Measurements from ENCODE around the gene PLEKHM3. TPM values are rescaled to one million over a fixed set of nuclear protein-coding genes. Genes with fewer than 3 reads are reported as not detected.

The PLEKHM3 gene, protein sequence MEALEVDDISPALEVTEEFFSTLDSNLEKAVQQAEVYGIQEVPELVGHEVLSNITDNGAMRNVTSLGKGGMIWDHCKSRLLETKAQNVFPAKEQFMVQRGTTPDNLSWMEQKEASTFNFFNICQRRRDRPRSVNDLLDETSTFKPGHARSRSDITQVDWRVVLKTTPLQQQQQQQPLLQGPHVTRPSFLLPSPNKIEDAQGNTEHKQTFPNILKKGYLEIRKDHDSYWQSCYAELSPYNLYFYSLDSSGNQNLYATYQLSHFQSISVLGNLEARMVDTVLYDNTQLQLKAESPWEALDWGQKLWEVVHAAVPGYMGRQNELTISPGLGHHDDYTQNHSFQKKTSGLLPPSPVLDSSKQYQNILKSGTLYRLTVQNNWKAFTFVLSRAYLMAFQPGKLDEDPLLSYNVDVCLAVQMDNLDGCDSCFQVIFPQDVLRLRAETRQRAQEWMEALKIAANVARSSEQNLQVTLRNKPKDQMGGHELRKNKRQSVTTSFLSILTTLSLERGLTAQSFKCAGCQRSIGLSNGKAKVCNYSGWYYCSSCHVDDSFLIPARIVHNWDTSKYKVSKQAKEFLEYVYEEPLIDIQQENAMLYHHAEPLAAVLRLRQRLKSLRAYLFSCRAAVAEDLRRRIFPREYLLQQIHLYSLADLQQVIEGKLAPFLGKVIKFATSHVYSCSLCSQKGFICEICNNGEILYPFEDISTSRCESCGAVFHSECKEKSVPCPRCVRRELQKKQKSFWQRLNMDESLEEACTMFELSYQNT
- 4.9 and 8.7 TPM in 2 replicates for total RNA-seq

GRCh38 chr2:208025037-208025813 is at the start of gene PLEKHM3:
PLEKHM3 (minus strand) TSS chr2:208025527; CDS start chr2:208001639, 23,888 bp downstream.

Other genes with a start within 250 kb of the PLEKHM3 start
- gene CRYGD, start 99.0 kb upstream of the PLEKHM3 start, total RNA-seq: not detected in 2 replicates
- gene CRYGC, start 104.3 kb upstream of the PLEKHM3 start, total RNA-seq: not detected in 2 replicates
- gene CRYGB, start 120.6 kb upstream of the PLEKHM3 start, total RNA-seq: not detected in 2 replicates
- gene CRYGA, start 138.1 kb upstream of the PLEKHM3 start, total RNA-seq: not detected in 2 replicates
- not detected in 2 replicates for gene C2orf80, start 164.5 kb upstream of the PLEKHM3 start, total RNA-seq
- gene IDH1, start 229.5 kb upstream of the PLEKHM3 start, total RNA-seq: 160 and 175 TPM in 2 replicates
- gene PIKFYVE, start 240.7 kb upstream of the PLEKHM3 start, total RNA-seq: 16.8 and 28.1 TPM in 2 replicates